HTR-8/SVneo (cell line): Measurements from ENCODE around the gene RPTOR.
"Not testable (repeated sequence)": the region's sequence is repeated elsewhere in the genome, so short reads cannot be mapped to it uniquely, and the experiment has no call there.

Experiments
- DNase-seq: peaks from one replicate; pipeline ENCODE4 v3.0.0; 2011; ENCODE audit warnings: low spot score, mixed read lengths; ENCODE audit not compliant: insufficient read length
- FAIRE-seq: peaks from 2 replicates; lab custom pipeline; 2011; peaks lifted over from hg19 to GRCh38; lab: Jason Lieb, UNC

The RPTOR gene

GRCh38 chr17:80751946-80752581, 207.4 kb downstream of the RPTOR start:
- DNase-seq (no peak), FAIRE-seq (no peak)

- DNase-seq (no peak), FAIRE-seq (no peak)
Observed at GRCh38 chr17:80753685-80754345, 209.2 kb downstream of the RPTOR start.

- DNase-seq (no peak), FAIRE-seq (no peak)
Observed at GRCh38 chr17:80754846-80755245, 210.2 kb downstream of the RPTOR start.

GRCh38 chr17:80755650-80756405, 211.2 kb downstream of the RPTOR start:
- FAIRE-seq, result no peak
- no peak for DNase-seq

GRCh38 chr17:80758481-80759376, 214.1 kb downstream of the RPTOR start:
- no peak for DNase-seq
- no peak for FAIRE-seq

GRCh38 chr17:80759377-80759673, 214.7 kb downstream of the RPTOR start:
- DNase-seq, result no peak
- FAIRE-seq, result no peak

GRCh38 chr17:80760511-80760911, 215.9 kb downstream of the RPTOR start:
- DNase-seq (no peak), FAIRE-seq (no peak)

- FAIRE-seq, result peak; percentile 70
Observed at GRCh38 chr17:80761110-80761871, 216.7 kb downstream of the RPTOR start.

GRCh38 chr17:80762076-80762475, 217.4 kb downstream of the RPTOR start:
- DNase-seq, result no peak
- no peak for FAIRE-seq

More at GRCh38 chr17:80761110-80761871, 216.7 kb downstream of the RPTOR start:
- DNase-seq, result peak; percentile 82

GRCh38 chr17:80763293-80763867, 218.7 kb downstream of the RPTOR start:
- no peak for DNase-seq
- FAIRE-seq, result no peak

- not testable (repeated sequence) for FAIRE-seq, DNase-seq
Observed at GRCh38 chr17:80764627-80765145, 220.0 kb downstream of the RPTOR start.

- FAIRE-seq, result no peak
- DNase-seq, result no peak
Observed at GRCh38 chr17:80765241-80765961, 220.8 kb downstream of the RPTOR start.

GRCh38 chr17:80766290-80766855, 221.7 kb downstream of the RPTOR start:
- no peak for FAIRE-seq
- no peak for DNase-seq

GRCh38 chr17:80768389-80768788, 223.8 kb downstream of the RPTOR start:
- FAIRE-seq (no peak), DNase-seq (no peak)

GRCh38 chr17:80768936-80769335, 224.3 kb downstream of the RPTOR start:
- no peak for FAIRE-seq

GRCh38 chr17:80769516-80769915, 224.9 kb downstream of the RPTOR start:
- FAIRE-seq (no peak), DNase-seq (no peak)

More at GRCh38 chr17:80768936-80769335, 224.3 kb downstream of the RPTOR start:
- DNase-seq, result no peak

- DNase-seq, result no peak
- no peak for FAIRE-seq
Observed at GRCh38 chr17:80769936-80770625, 225.4 kb downstream of the RPTOR start.
